ENCODE results near the gene POLR2E. TPM values are rescaled to one million over a fixed set of nuclear protein-coding genes. Genes with fewer than 3 reads are reported as not detected.

The POLR2E gene
- total and polyA plus RNA-seq, 2 of the 13 experiments (the other 11 are each of a cell fraction or from before 2014, with no cell fraction given), result 140 to 272 TPM

DNA sequence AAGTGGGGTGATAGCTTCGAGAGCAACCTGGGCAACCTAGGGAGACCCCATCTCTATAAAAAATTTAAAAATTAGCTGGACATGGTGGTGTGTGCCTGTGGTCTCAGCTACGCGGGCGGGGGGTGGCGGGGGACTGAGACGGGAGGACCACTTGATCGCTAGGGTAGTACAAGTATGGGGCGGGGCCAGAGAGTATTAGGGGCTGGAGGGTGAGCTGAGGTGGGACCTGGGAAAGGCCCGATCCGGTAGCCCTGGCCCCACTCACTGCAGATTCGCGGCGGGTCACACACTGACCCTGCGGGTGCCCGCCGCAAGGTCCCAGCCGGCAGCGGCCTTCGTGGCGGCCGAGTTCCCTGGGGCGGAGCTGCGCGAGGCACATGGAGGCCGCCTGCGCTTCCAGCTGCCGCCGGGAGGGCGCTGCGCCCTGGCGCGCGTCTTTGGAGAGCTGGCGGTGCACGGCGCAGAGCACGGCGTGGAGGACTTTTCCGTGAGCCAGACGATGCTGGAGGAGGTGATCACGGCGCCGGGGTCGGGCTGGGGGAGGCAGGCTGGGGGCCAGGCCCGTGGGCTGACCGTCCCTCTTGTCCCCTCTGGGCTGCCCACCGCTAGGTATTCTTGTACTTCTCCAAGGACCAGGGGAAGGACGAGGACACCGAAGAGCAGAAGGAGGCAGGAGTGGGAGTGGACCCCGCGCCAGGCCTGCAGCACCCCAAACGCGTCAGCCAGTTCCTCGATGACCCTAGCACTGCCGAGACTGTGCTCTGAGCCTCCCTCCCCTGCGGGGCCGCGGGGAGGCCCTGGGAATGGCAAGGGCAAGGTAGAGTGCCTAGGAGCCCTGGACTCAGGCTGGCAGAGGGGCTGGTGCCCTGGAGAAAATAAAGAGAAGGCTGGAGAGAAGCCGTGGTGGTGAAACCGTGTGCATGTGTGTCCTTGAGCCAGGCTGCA lies 30.2 kb downstream of the POLR2E start (continued):
- TF ChIP-seq, protein P1, sequence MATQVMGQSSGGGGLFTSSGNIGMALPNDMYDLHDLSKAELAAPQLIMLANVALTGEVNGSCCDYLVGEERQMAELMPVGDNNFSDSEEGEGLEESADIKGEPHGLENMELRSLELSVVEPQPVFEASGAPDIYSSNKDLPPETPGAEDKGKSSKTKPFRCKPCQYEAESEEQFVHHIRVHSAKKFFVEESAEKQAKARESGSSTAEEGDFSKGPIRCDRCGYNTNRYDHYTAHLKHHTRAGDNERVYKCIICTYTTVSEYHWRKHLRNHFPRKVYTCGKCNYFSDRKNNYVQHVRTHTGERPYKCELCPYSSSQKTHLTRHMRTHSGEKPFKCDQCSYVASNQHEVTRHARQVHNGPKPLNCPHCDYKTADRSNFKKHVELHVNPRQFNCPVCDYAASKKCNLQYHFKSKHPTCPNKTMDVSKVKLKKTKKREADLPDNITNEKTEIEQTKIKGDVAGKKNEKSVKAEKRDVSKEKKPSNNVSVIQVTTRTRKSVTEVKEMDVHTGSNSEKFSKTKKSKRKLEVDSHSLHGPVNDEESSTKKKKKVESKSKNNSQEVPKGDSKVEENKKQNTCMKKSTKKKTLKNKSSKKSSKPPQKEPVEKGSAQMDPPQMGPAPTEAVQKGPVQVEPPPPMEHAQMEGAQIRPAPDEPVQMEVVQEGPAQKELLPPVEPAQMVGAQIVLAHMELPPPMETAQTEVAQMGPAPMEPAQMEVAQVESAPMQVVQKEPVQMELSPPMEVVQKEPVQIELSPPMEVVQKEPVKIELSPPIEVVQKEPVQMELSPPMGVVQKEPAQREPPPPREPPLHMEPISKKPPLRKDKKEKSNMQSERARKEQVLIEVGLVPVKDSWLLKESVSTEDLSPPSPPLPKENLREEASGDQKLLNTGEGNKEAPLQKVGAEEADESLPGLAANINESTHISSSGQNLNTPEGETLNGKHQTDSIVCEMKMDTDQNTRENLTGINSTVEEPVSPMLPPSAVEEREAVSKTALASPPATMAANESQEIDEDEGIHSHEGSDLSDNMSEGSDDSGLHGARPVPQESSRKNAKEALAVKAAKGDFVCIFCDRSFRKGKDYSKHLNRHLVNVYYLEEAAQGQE (IDR thresholded peaks at IDR 0.05; ENCODE audit: borderline replicate concordance in 1 of 2, low read depth in 1 of 2, low read length in 2 of 2), result no peak
- TF ChIP-seq TCF12 (IDR thresholded peaks at IDR 0.05) (no peak), TCF12 (CRISPR knock-in tag; IDR thresholded peaks at IDR 0.05) (no peak), ZNF230 (CRISPR knock-in tag; IDR thresholded peaks at IDR 0.05) (no peak; the same call in 1 of the 2 replicates), POLR2AphosphoS2 (IDR thresholded peaks at IDR 0.05; ENCODE audit: low read depth, low read length) (no peak), PAF1 (CRISPR knock-in tag; IDR thresholded peaks at IDR 0.05) (no peak), ZNF343 (CRISPR knock-in tag; IDR thresholded peaks at IDR 0.05) (no peak), ZNF460 (CRISPR knock-in tag; IDR thresholded peaks at IDR 0.05; ENCODE audit: borderline replicate concordance) (no peak), ATF7 (IDR thresholded peaks at IDR 0.05) (no peak), ATF7 (CRISPR knock-in tag; IDR thresholded peaks at IDR 0.05) (no peak)
- TF ChIP-seq, protein P2, sequence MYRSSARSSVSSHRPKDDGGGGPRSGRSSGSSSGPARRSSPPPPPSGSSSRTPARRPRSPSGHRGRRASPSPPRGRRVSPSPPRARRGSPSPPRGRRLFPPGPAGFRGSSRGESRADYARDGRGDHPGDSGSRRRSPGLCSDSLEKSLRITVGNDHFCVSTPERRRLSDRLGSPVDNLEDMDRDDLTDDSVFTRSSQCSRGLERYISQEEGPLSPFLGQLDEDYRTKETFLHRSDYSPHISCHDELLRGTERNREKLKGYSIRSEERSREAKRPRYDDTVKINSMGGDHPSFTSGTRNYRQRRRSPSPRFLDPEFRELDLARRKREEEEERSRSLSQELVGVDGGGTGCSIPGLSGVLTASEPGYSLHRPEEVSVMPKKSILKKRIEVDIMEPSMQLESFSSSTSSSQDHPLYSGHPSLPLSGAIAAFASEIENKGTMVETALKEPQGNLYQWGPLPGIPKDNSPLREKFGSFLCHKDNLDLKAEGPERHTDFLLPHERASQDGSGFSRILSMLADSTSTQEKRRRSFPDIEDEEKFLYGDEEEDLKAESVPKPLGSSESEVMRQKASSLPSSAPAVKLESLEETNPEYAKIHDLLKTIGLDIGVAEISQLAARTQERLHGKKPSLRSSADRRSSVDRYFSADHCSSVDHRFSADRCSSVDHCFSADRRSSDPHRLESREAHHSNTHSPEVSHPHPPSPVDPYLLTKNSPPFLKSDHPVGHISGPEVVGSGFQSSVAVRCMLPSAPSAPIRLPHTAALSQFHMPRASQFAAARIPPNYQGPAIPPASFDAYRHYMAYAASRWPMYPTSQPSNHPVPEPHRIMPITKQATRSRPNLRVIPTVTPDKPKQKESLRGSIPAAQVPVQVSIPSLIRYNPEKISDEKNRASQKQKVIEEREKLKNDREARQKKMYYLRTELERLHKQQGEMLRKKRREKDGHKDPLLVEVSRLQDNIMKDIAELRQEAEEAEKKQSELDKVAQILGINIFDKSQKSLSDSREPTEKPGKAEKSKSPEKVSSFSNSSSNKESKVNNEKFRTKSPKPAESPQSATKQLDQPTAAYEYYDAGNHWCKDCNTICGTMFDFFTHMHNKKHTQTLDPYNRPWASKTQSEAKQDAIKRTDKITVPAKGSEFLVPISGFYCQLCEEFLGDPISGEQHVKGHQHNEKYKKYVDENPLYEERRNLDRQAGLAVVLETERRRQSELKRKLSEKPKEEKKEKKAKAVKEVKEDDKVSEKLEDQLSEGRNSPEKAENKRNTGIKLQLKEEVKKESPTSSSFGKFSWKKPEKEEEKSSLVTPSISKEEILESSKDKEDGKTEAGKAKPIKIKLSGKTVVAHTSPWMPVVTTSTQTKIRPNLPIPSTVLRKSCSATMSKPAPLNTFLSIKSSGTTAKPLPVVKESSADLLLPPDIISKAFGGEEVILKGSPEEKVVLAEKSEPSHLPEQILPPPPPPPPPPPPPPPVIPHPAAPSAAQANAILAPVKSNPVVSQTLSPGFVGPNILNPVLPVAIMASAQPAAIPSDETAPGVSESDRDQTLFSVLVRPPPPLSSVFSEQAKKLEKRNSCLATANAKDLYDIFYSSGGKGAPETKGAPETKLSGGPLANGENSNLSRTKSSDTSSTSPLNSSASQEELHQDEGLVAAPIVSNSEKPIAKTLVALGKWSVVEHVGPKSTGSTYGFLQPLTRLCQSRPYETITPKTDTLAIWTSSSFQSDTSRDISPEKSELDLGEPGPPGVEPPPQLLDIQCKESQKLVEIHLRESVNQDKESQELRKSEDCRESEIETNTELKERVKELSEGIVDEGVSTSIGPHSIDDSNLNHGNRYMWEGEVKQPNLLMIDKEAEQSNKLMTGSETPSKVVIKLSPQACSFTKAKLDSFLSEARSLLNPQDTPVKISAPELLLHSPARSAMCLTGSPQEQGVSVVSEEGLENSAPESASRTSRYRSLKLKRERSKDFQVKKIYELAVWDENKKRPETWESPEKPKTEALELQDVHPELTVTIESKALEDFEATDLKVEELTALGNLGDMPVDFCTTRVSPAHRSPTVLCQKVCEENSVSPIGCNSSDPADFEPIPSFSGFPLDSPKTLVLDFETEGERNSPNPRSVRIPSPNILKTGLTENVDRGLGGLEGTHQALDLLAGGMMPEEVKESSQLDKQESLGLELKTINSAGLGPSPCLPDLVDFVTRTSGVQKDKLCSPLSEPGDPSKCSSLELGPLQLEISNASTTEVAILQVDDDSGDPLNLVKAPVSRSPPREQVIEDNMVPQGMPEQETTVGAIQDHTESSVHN (CRISPR knock-in tag; IDR thresholded peaks at IDR 0.05), result no peak
- TF ChIP-seq, protein P3, sequence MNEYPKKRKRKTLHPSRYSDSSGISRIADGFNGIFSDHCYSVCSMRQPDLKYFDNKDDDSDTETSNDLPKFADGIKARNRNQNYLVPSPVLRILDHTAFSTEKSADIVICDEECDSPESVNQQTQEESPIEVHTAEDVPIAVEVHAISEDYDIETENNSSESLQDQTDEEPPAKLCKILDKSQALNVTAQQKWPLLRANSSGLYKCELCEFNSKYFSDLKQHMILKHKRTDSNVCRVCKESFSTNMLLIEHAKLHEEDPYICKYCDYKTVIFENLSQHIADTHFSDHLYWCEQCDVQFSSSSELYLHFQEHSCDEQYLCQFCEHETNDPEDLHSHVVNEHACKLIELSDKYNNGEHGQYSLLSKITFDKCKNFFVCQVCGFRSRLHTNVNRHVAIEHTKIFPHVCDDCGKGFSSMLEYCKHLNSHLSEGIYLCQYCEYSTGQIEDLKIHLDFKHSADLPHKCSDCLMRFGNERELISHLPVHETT (CRISPR knock-in tag; conservative IDR thresholded peaks at IDR 0.05), result no peak
- TF ChIP-seq, protein P4, sequence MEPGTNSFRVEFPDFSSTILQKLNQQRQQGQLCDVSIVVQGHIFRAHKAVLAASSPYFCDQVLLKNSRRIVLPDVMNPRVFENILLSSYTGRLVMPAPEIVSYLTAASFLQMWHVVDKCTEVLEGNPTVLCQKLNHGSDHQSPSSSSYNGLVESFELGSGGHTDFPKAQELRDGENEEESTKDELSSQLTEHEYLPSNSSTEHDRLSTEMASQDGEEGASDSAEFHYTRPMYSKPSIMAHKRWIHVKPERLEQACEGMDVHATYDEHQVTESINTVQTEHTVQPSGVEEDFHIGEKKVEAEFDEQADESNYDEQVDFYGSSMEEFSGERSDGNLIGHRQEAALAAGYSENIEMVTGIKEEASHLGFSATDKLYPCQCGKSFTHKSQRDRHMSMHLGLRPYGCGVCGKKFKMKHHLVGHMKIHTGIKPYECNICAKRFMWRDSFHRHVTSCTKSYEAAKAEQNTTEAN (CRISPR knock-in tag; conservative IDR thresholded peaks at IDR 0.05), result peak; percentile 48; the same call in 1 of the 2 replicates
